GM23338 (cell line): Measurements from ENCODE around the gene ZNF638. TPM values are rescaled to one million over a fixed set of nuclear protein-coding genes. Genes with fewer than 3 reads are reported as not detected.

Experiments
- CREB1 ChIP-seq: fragments of 250-450 bp; sonication (Bioruptor Pico); IDR thresholded peaks from 2 replicates; pipeline ENCODE4 v1.5.0; 2020; ENCODE audit warnings: low read depth, mild to moderate bottlenecking, moderate library complexity
- EZH2 ChIP-seq: fragments of 200-600 bp; sonication (generic); IDR thresholded peaks from one replicate; pipeline ENCODE4 v1.8.0; 2017; ENCODE audit warnings: antibody characterized with exemption, mild to moderate bottlenecking, low read depth; ENCODE audit not compliant: unreplicated experiment
- EZH2phosphoT487 ChIP-seq: fragments of 200-600 bp; sonication (generic); IDR thresholded peaks from one replicate; pipeline ENCODE4 v1.8.1; 2018; ENCODE audit warnings: antibody characterized with exemption; ENCODE audit not compliant: unreplicated experiment
- JUNB ChIP-seq: IDR thresholded peaks from one replicate; pipeline ENCODE4 v1.6.1; 2016; ENCODE audit warnings: antibody characterized with exemption; ENCODE audit not compliant: unreplicated experiment
- NANOG ChIP-seq: IDR thresholded peaks from 2 replicates; pipeline ENCODE4 v1.6.1; 2016; ENCODE audit warnings: antibody characterized with exemption, borderline replicate concordance
- POLR2AphosphoS5 ChIP-seq: IDR thresholded peaks from 2 replicates; pipeline ENCODE4 v1.6.1; 2016; ENCODE audit warnings: antibody characterized with exemption, low read depth
- STAT1 ChIP-seq: IDR thresholded peaks from one replicate; pipeline ENCODE4 v1.6.1; 2016; ENCODE audit warnings: antibody characterized with exemption; ENCODE audit not compliant: unreplicated experiment
- ZNF114 ChIP-seq: fragments of 250-450 bp; sonication (Bioruptor Pico); IDR thresholded peaks from 2 replicates; pipeline ENCODE4 v1.5.0; 2020; ENCODE audit warnings: mild to moderate bottlenecking, moderate library complexity
- polyA plus RNA-seq: library from polyadenylated mRNA; unstranded; fragments of >200 nt; fragmentation: Nextera tagmentation; extraction: Ambion mirVana; gene quantifications from 2 replicates; pipeline ENCODE4 v1.2.1, GENCODE V29; 2016
- total RNA-seq: library from RNA; depleted of rRNA; stranded (reverse); fragments of >200 nt; shearing (Covaris generic); gene quantifications from 2 replicates; pipeline ENCODE4 v1.2.3, GENCODE V29; 2014
- TF ChIP-seq, protein P1 (sequence below): fragments of 250-450 bp; sonication (Bioruptor Pico); IDR thresholded peaks from 2 replicates; pipeline ENCODE4 v1.5.0; 2020; ENCODE audit warnings: mild to moderate bottlenecking, moderate library complexity
- TF ChIP-seq, protein P2 (sequence below): IDR thresholded peaks from one replicate; pipeline ENCODE4 v1.6.1; 2018; ENCODE audit warnings: antibody characterized with exemption; ENCODE audit not compliant: unreplicated experiment
- TF ChIP-seq, protein P3 (sequence below): IDR thresholded peaks from 2 replicates; pipeline ENCODE4 v1.6.1; 2016; ENCODE audit warnings: antibody characterized with exemption

ZNF638 gene
- total and polyA plus RNA-seq, 2 experiments from 2014 or later: 185 to 190 TPM

DNA sequence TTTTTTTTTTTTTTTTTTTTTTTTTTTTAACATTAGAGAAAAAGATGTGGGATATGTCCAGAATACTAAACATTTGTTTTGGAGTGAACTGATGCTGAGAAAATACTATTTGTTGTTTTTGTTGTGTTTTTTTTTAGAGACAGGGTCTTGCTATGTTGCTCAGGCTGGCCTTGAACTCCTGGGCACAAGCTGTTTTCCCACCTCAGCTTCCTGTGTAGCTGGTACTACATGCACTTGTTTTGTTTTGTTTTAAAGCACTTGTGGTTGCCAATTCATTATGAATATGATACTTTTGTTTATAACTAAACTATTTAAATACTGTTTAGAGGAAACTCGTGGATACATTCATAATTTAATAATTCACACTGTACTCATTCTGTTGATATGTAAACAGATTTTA lies 88.4 kb downstream of the ZNF638 start (continued):
- TF ChIP-seq, protein P1, sequence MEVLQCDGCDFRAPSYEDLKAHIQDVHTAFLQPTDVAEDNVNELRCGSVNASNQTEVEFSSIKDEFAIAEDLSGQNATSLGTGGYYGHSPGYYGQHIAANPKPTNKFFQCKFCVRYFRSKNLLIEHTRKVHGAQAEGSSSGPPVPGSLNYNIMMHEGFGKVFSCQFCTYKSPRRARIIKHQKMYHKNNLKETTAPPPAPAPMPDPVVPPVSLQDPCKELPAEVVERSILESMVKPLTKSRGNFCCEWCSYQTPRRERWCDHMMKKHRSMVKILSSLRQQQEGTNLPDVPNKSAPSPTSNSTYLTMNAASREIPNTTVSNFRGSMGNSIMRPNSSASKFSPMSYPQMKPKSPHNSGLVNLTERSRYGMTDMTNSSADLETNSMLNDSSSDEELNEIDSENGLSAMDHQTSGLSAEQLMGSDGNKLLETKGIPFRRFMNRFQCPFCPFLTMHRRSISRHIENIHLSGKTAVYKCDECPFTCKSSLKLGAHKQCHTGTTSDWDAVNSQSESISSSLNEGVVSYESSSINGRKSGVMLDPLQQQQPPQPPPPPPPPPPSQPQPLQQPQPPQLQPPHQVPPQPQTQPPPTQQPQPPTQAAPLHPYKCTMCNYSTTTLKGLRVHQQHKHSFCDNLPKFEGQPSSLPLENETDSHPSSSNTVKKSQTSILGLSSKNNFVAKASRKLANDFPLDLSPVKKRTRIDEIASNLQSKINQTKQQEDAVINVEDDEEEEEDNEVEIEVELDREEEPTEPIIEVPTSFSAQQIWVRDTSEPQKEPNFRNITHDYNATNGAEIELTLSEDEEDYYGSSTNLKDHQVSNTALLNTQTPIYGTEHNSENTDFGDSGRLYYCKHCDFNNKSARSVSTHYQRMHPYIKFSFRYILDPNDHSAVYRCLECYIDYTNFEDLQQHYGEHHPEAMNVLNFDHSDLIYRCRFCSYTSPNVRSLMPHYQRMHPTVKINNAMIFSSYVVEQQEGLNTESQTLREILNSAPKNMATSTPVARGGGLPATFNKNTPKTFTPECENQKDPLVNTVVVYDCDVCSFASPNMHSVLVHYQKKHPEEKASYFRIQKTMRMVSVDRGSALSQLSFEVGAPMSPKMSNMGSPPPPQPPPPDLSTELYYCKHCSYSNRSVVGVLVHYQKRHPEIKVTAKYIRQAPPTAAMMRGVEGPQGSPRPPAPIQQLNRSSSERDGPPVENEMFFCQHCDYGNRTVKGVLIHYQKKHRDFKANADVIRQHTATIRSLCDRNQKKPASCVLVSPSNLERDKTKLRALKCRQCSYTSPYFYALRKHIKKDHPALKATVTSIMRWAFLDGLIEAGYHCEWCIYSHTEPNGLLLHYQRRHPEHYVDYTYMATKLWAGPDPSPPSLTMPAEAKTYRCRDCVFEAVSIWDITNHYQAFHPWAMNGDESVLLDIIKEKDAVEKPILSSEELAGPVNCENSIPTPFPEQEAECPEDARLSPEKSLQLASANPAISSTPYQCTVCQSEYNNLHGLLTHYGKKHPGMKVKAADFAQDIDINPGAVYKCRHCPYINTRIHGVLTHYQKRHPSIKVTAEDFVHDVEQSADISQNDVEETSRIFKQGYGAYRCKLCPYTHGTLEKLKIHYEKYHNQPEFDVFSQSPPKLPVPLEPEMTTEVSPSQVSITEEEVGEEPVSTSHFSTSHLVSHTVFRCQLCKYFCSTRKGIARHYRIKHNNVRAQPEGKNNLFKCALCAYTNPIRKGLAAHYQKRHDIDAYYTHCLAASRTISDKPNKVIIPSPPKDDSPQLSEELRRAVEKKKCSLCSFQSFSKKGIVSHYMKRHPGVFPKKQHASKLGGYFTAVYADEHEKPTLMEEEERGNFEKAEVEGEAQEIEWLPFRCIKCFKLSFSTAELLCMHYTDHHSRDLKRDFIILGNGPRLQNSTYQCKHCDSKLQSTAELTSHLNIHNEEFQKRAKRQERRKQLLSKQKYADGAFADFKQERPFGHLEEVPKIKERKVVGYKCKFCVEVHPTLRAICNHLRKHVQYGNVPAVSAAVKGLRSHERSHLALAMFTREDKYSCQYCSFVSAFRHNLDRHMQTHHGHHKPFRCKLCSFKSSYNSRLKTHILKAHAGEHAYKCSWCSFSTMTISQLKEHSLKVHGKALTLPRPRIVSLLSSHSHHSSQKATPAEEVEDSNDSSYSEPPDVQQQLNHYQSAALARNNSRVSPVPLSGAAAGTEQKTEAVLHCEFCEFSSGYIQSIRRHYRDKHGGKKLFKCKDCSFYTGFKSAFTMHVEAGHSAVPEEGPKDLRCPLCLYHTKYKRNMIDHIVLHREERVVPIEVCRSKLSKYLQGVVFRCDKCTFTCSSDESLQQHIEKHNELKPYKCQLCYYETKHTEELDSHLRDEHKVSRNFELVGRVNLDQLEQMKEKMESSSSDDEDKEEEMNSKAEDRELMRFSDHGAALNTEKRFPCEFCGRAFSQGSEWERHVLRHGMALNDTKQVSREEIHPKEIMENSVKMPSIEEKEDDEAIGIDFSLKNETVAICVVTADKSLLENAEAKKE (CRISPR knock-in tag): no peak
- TF ChIP-seq ZNF114 (CRISPR knock-in tag) (no peak), EZH2phosphoT487 (no peak), NANOG (no peak), STAT1 (no peak), CREB1 (CRISPR knock-in tag) (no peak), JUNB (no peak), POLR2AphosphoS5 (no peak), EZH2 (no peak)
- TF ChIP-seq, protein P2, sequence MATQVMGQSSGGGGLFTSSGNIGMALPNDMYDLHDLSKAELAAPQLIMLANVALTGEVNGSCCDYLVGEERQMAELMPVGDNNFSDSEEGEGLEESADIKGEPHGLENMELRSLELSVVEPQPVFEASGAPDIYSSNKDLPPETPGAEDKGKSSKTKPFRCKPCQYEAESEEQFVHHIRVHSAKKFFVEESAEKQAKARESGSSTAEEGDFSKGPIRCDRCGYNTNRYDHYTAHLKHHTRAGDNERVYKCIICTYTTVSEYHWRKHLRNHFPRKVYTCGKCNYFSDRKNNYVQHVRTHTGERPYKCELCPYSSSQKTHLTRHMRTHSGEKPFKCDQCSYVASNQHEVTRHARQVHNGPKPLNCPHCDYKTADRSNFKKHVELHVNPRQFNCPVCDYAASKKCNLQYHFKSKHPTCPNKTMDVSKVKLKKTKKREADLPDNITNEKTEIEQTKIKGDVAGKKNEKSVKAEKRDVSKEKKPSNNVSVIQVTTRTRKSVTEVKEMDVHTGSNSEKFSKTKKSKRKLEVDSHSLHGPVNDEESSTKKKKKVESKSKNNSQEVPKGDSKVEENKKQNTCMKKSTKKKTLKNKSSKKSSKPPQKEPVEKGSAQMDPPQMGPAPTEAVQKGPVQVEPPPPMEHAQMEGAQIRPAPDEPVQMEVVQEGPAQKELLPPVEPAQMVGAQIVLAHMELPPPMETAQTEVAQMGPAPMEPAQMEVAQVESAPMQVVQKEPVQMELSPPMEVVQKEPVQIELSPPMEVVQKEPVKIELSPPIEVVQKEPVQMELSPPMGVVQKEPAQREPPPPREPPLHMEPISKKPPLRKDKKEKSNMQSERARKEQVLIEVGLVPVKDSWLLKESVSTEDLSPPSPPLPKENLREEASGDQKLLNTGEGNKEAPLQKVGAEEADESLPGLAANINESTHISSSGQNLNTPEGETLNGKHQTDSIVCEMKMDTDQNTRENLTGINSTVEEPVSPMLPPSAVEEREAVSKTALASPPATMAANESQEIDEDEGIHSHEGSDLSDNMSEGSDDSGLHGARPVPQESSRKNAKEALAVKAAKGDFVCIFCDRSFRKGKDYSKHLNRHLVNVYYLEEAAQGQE: no peak
- TF ChIP-seq, protein P3, sequence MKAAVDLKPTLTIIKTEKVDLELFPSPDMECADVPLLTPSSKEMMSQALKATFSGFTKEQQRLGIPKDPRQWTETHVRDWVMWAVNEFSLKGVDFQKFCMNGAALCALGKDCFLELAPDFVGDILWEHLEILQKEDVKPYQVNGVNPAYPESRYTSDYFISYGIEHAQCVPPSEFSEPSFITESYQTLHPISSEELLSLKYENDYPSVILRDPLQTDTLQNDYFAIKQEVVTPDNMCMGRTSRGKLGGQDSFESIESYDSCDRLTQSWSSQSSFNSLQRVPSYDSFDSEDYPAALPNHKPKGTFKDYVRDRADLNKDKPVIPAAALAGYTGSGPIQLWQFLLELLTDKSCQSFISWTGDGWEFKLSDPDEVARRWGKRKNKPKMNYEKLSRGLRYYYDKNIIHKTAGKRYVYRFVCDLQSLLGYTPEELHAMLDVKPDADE: no peak
